Urinary bladder (tissue), 4 donors: ENCODE measurements around the gene ATP2A1. TPM values are rescaled to one million over a fixed set of nuclear protein-coding genes. Genes with fewer than 3 reads are reported as not detected.

ENCODE experiments used
- DNase-seq: peaks from one replicate; pipeline ENCODE4 v3.0.0-alpha.2; 2015; ENCODE audit errors: extremely low spot score
- H3K27ac ChIP-seq: one replicate; pipeline ENCODE4 v1.5.1; 2013; ENCODE audit warnings: low read depth, mild to moderate bottlenecking, moderate library complexity
- H3K36me3 ChIP-seq: one replicate; pipeline ENCODE4 v1.6.1; 2013; ENCODE audit warnings: mild to moderate bottlenecking, moderate library complexity; ENCODE audit not compliant: insufficient read depth
- H3K4me1 ChIP-seq: one replicate; pipeline ENCODE4 v1.6.1; 2013; ENCODE audit warnings: mild to moderate bottlenecking, moderate library complexity; ENCODE audit not compliant: insufficient read depth
- H3K4me3 ChIP-seq: one replicate; pipeline ENCODE4 v1.5.1; 2013; ENCODE audit warnings: low read depth, low read length
- WGBS: extraction: QIAGEN DNeasy Blood & Tissue Kit; methylation state at CpG from one replicate; pipeline ENCODE4 v1.1.7; 2013; 5-methylcytosine and 5-hydroxymethylcytosine counted together
- polyA plus RNA-seq: library from polyadenylated mRNA; stranded (reverse); fragments of 200-250 nt; gene quantifications from one replicate; pipeline ENCODE4 v1.2.3, GENCODE V29; 2013
- total RNA-seq: library from RNA; depleted of rRNA; stranded (reverse); fragments of >200 nt; gene quantifications from one replicate; pipeline ENCODE4 v1.2.3, GENCODE V29; 2014
- donor health status: healthy with polysubstance abuse.
- donor health status: healthy.

ATP2A1 gene
- total and polyA plus RNA-seq, 2 donors: 0.42 to 2.9 TPM

DNA sequence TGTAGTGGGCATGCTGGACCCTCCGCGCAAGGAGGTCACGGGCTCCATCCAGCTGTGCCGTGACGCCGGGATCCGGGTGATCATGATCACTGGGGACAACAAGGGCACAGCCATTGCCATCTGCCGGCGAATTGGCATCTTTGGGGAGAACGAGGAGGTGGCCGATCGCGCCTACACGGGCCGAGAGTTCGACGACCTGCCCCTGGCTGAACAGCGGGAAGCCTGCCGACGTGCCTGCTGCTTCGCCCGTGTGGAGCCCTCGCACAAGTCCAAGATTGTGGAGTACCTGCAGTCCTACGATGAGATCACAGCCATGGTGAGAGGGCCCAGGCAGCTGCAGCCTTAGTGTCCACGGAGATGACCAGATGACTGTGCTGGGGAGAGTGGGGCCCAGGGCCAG lies 22.3 kb downstream of the ATP2A1 start:
- no peaks in the 10 kb centered on the region for H3K4me1 ChIP-seq
- no peaks in the 10 kb centered on the region for H3K36me3 ChIP-seq
- no peak overlapping the region for H3K4me3 ChIP-seq
- 89% methylated on average over 25 of the region's 25 CpGs for WGBS
- no peak for DNase-seq
- no peak overlapping the region for H3K27ac ChIP-seq

DNA sequence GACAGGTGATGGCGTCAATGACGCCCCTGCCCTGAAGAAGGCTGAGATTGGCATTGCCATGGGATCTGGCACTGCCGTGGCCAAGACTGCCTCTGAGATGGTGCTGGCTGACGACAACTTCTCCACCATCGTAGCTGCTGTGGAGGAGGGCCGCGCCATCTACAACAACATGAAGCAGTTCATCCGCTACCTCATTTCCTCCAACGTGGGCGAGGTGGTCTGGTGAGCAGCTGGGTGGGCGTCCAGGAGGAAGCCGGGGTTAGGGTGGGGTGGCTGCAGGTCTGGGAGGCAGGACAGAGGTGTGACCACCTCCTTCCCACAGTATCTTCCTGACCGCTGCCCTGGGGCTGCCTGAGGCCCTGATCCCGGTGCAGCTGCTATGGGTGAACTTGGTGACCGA lies 23.6 kb downstream of the ATP2A1 start:
- 90% methylated on average over 15 of the region's 15 CpGs for WGBS
- H3K4me3 ChIP-seq: no peak overlapping the region
- H3K4me1 ChIP-seq: no peaks in the 10 kb centered on the region
- no peak for DNase-seq
- H3K27ac ChIP-seq: no peak overlapping the region
- no peaks in the 10 kb centered on the region for H3K36me3 ChIP-seq

GRCh38 chr16:28902909-28903308 lies 24.6 kb downstream of the ATP2A1 start:
- Histone ChIP-seq H3K27ac (no peak overlapping the region), H3K4me1 (no peaks in the 10 kb centered on the region), H3K4me3 (no peak overlapping the region), H3K36me3 (no peaks in the 10 kb centered on the region)
- DNase-seq: no peak
- WGBS: 58% methylated on average over 11 of the region's 11 CpGs

- H3K4me3 ChIP-seq: no peak overlapping the region
- no peaks in the 10 kb centered on the region for H3K4me1 ChIP-seq
- DNase-seq: no peak
- no peaks in the 10 kb centered on the region for H3K36me3 ChIP-seq
- no peak overlapping the region for H3K27ac ChIP-seq
- 83% methylated on average over 29 of the region's 29 CpGs for WGBS
Measured at GRCh38 chr16:28903344-28904042, 25.2 kb downstream of the ATP2A1 start.

DNA sequence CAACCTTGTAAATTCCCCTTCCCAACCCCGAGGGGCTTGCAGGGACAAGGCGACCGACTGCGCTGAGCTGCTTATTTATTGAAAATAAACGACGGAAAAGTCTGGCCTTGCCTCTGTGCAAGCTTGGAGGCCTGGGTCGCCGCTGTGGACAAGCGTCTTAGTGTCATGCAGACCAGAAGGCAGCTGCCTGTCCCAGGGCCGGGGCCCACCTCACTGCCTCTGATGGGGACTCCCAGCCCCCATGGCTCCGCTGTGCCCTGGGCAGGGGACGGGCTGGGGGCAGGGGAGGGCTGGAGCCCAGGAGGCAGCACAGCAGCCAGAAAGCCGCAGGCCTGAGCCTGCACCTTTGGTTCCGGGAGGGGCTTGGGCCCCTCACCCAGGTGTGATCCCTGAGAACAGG lies 26.1 kb downstream of the ATP2A1 start:
- 68% methylated on average over 14 of the region's 14 CpGs for WGBS
- Histone ChIP-seq H3K4me3 (no peak overlapping the region), H3K36me3 (no peaks in the 10 kb centered on the region)

GRCh38 chr16:28904828-28905227 lies 26.5 kb downstream of the ATP2A1 start:
- Histone ChIP-seq H3K36me3 (no peaks in the 10 kb centered on the region), H3K4me1 (no peaks in the 10 kb centered on the region), H3K4me3 (no peak overlapping the region), H3K27ac (no peak overlapping the region)
- DNase-seq: no peak
- 92% methylated on average over 16 of the region's 16 CpGs for WGBS

More for the DNA sequence above, 26.1 kb downstream of the ATP2A1 start:
- no peak overlapping the region for H3K27ac ChIP-seq
- no peaks in the 10 kb centered on the region for H3K4me1 ChIP-seq
- DNase-seq: no peak

DNA sequence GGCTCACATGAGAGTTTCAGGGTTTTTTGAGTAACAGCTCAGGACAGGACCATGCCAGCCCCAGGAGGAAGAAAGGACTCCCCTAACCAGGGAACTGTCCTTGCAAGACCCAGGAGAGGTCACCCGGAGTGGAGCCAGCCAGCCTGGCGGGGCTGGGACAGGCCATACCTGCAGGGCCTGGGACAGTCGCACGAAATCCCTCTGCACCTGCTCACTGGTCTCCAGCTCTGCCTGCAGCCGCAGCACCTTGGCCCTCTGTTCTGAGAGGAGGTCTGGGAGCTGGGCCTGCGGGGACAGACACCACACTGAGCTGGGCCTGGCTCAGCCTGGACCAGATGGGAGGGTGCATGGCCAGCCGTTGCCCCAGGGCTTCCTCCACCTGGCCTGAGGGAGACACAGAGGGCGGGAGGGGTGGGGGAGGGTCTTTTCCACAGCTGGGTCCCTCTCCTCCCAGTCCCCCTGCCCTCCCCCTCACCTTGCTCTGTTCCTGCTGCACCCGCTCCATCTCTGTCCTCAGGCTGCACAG lies 27.0 kb downstream of the ATP2A1 start:
- no peak overlapping the region for H3K4me3 ChIP-seq

GRCh38 chr16:28905800-28906372 lies 27.6 kb downstream of the ATP2A1 start:
- H3K4me1 ChIP-seq: no peaks in the 10 kb centered on the region
- DNase-seq: no peak
- no peak overlapping the region for H3K4me3 ChIP-seq
- 83% methylated on average over 24 of the region's 24 CpGs for WGBS
- H3K36me3 ChIP-seq: no peaks in the 10 kb centered on the region
- H3K27ac ChIP-seq: no peak overlapping the region

More for the DNA sequence above, 27.0 kb downstream of the ATP2A1 start:
- Histone ChIP-seq H3K36me3 (no peaks in the 10 kb centered on the region), H3K27ac (no peak overlapping the region), H3K4me1 (no peaks in the 10 kb centered on the region)
- no peak for DNase-seq
- 87% methylated on average over 9 of the region's 9 CpGs for WGBS

DNA sequence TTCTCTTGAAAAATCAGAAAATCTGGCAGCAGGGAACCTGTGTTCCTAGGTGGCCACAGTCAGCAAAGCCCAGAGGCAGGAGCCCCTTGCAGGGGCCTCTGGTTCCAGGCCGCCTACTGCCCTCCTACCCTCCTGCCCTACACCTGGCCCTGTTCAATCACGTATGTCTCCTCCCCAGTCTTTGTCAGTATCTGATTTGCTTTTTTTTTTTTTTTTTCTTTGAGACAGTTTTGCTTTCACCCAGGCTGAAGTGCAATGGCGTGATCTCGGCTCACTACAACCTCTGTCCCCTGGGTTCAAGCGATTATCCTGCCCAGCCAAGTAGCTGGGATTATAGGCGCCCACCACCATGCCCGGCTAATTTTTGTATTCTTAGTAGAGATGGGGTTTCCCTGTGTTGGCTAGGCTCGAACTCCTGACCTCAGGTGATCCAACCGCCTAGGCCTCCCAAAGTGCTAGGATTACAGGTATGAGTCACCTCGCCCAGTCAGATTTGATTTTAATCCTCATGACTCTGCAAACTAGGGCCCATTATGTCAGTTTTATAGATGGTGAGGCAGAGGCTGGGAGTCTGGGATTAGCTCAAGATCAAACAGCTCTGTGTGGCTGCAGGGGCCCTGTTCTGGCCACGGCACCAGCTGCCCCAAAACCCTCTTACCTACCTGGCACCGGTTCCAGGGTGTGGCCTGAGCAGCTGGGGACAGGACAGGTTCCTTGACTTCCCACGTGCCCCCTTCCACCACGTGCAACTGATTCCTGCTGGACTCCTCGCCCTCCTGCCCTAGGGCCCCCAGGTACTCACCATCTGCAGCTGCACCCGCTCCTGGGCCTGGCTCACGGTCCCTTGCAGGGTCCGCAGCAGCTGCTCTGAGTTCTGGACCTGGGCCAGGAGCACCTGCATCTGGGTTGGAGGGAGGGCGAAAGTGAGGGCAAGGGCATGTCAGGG lies 32.1 kb downstream of the ATP2A1 start:
- Histone ChIP-seq H3K4me1 (no peaks in the 10 kb centered on the region), H3K4me3 (no peak overlapping the region), H3K27ac (no peak overlapping the region), H3K36me3 (no peaks in the 10 kb centered on the region)
- 84% methylated on average over 19 of the region's 19 CpGs for WGBS
- DNase-seq: no peak

DNA sequence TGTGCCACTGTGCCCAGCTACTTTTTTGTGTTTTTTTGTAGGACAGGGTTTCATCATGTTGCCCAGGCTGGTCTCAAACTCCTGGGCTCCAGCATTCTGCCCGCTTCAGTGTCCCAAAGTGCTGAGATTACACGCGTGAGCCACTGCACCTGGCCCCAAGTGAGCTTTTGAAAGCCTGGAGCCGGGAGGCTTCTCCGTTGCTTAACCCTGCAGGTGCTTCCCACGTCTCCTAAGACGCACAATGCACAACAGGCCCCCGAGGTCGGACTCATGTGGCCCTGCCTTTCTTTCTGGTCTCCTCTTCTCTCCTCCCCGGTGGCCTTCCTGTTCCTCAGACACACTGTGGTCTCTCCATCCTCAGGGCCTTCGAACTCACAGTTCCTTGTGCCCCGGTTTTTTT lies 34.3 kb downstream of the ATP2A1 start:
- Histone ChIP-seq H3K4me1 (no peaks in the 10 kb centered on the region), H3K36me3 (no peaks in the 10 kb centered on the region), H3K4me3 (no peak overlapping the region), H3K27ac (no peak overlapping the region)
- 91% methylated on average over 12 of the region's 12 CpGs for WGBS
- no peak for DNase-seq

GRCh38 chr16:28913946-28914724 lies 35.8 kb downstream of the ATP2A1 start:
- no peaks in the 10 kb centered on the region for H3K4me1 ChIP-seq
- whole genome bisulfite sequencing: 95% methylated on average over 29 of the region's 29 CpGs
- no peak overlapping the region for H3K4me3 ChIP-seq
- no peak for DNase-seq
- H3K27ac ChIP-seq: no peak overlapping the region
- no peaks in the 10 kb centered on the region for H3K36me3 ChIP-seq

DNA sequence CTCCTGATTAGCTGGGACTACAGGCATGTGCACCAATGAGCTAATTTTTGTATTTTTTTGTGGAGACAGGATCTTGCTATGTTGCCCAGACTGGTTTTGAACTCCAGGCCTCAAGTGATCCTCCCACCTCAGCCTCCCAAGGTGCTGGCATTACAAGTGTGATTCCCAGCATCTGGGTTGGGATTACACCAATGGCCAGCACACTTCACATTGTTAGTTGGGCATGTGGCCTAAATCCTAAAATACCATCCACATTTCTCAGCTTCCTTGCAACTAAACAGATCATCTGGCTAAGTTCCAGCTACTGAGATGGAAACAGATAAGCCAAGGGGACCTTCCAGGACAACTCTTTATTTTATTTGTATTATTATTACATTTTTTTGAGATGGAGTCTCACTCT lies 36.9 kb downstream of the ATP2A1 start:
- H3K27ac ChIP-seq: no peak overlapping the region
- H3K4me1 ChIP-seq: no peaks in the 10 kb centered on the region
- H3K36me3 ChIP-seq: no peaks in the 10 kb centered on the region
- no peak for DNase-seq
- H3K4me3 ChIP-seq: no peak overlapping the region

GRCh38 chr16:28917095-28917494 lies 38.8 kb downstream of the ATP2A1 start:
- no peak for DNase-seq
- H3K27ac ChIP-seq: no peak overlapping the region
- no peak overlapping the region for H3K4me3 ChIP-seq
- H3K4me1 ChIP-seq: no peaks in the 10 kb centered on the region
- H3K36me3 ChIP-seq: no peaks in the 10 kb centered on the region
- WGBS: 91% methylated on average over 7 of the region's 7 CpGs
